GM19099 (cell line): ENCODE measurements around the gene DYNC1I1.

Experiments used
- POLR2A ChIP-seq: IDR thresholded peaks from 3 replicates; pipeline ENCODE4 v1.6.1; 2011; ENCODE audit warnings: low read depth; ENCODE audit not compliant: insufficient read length; ENCODE audit errors: extremely low read depth

Gene DYNC1I1

GRCh38 chr7:95772298-95772770, at the start of gene DYNC1I1:
TSS of gene DYNC1I1 (plus strand) at chr7:95772554. CDS start at chr7:95804730, 32,176 bp downstream.
- no peak for TF ChIP-seq POLR2A

- no peak for TF ChIP-seq POLR2A
Observed at GRCh38 chr7:95723583-95724180, 48.7 kb upstream of the DYNC1I1 start.

GRCh38 chr7:95725205-95725604, 47.1 kb upstream of the DYNC1I1 start:
- no peak for TF ChIP-seq POLR2A

- no peak for TF ChIP-seq POLR2A
Observed at GRCh38 chr7:95730493-95731280, 41.7 kb upstream of the DYNC1I1 start.

GRCh38 chr7:95736635-95737034, 35.7 kb upstream of the DYNC1I1 start:
- no peak for TF ChIP-seq POLR2A

- no peak for TF ChIP-seq POLR2A
Observed at GRCh38 chr7:95737828-95738505, 34.4 kb upstream of the DYNC1I1 start.

- TF ChIP-seq POLR2A, result no peak
Observed at GRCh38 chr7:95749044-95749443, 23.3 kb upstream of the DYNC1I1 start.

- no peak for TF ChIP-seq POLR2A
Observed at GRCh38 chr7:95749515-95749914, 22.8 kb upstream of the DYNC1I1 start.

- TF ChIP-seq POLR2A, result no peak
Observed at GRCh38 chr7:95753440-95753839, 18.9 kb upstream of the DYNC1I1 start.

- no peak for TF ChIP-seq POLR2A
Observed at GRCh38 chr7:95755277-95755934, 16.9 kb upstream of the DYNC1I1 start.

GRCh38 chr7:95758187-95758586, 14.2 kb upstream of the DYNC1I1 start:
- no peak for TF ChIP-seq POLR2A

GRCh38 chr7:95766086-95766485, 6.3 kb upstream of the DYNC1I1 start:
- TF ChIP-seq POLR2A, result no peak

- no peak for TF ChIP-seq POLR2A
Observed at GRCh38 chr7:95766657-95767056, 5.7 kb upstream of the DYNC1I1 start.

GRCh38 chr7:95772771-95773581, 622 bp downstream of the DYNC1I1 start:
- no peak for TF ChIP-seq POLR2A

- TF ChIP-seq POLR2A, result no peak
Observed at GRCh38 chr7:95776561-95777185, 4.3 kb downstream of the DYNC1I1 start.

GRCh38 chr7:95777269-95777668, 4.9 kb downstream of the DYNC1I1 start:
- no peak for TF ChIP-seq POLR2A
